ENCODE data around the gene AGMO. TPM values are rescaled to one million over a fixed set of nuclear protein-coding genes. Genes with fewer than 3 reads are reported as not detected.

The AGMO gene
- total RNA-seq, 3 donors from 2014 or later, result not detected

DNA sequence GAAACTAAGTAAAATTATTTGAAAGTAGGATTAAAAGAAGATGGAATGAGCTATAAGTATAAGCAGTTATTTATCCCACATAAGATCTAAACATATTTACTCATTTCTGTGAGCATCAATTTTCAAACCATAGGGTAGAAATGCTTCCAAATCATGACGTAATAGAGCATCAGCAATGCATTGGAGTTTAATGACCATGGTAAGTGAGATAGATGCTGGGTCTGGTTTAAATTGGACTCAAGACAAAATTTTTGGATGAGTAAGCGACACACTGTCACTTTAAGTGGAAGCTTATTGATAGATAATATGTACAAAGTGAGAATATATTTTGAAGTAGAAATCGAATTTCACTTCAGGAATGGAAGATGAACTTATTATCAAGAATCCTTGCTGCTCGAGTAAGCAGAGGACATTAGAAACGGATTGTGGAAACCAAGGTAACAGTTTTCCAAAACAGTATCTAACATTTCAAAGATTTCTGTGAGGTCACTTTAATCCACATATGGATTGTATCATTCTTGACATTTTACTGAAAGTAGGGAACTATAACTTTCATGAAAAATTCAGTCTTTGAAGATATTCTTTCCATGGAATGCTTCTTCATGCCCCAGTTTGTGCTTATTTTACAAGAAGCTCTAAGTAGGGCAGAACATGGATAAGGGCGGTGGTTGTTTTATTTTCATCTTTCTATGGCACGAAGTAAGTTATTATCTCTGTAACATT is 85.8 kb downstream of the AGMO start:
- no peaks in the 10 kb centered on the region for H3K36me3 Mint-ChIP-seq (ENCODE audit: insufficient read depth)
- ATAC-seq, result no peak
- H3K4me1 Mint-ChIP-seq (ENCODE audit: low read depth), result no peaks in the 10 kb centered on the region
- no peak for DNase-seq
- no peaks in the 10 kb centered on the region for H3K27me3 Mint-ChIP-seq (ENCODE audit: low read depth)
- H3K4me3 Mint-ChIP-seq, result no peak overlapping the region
- peaks cover 6% of the 10 kb centered on the region for H3K9me3 Mint-ChIP-seq

- no peaks in the 10 kb centered on the region for H3K36me3 Mint-ChIP-seq (ENCODE audit: insufficient read depth)
- H3K27me3 Mint-ChIP-seq (ENCODE audit: low read depth), result no peaks in the 10 kb centered on the region
- ATAC-seq (no peak), DNase-seq (no peak)
- peaks cover 3% of the 10 kb centered on the region for H3K9me3 Mint-ChIP-seq
- no peaks in the 10 kb centered on the region for H3K4me1 Mint-ChIP-seq (ENCODE audit: low read depth)
- no peak overlapping the region for H3K4me3 Mint-ChIP-seq
These were observed 90.2 kb downstream of the AGMO start for GRCh38 chr7:15471669-15471950.

DNA sequence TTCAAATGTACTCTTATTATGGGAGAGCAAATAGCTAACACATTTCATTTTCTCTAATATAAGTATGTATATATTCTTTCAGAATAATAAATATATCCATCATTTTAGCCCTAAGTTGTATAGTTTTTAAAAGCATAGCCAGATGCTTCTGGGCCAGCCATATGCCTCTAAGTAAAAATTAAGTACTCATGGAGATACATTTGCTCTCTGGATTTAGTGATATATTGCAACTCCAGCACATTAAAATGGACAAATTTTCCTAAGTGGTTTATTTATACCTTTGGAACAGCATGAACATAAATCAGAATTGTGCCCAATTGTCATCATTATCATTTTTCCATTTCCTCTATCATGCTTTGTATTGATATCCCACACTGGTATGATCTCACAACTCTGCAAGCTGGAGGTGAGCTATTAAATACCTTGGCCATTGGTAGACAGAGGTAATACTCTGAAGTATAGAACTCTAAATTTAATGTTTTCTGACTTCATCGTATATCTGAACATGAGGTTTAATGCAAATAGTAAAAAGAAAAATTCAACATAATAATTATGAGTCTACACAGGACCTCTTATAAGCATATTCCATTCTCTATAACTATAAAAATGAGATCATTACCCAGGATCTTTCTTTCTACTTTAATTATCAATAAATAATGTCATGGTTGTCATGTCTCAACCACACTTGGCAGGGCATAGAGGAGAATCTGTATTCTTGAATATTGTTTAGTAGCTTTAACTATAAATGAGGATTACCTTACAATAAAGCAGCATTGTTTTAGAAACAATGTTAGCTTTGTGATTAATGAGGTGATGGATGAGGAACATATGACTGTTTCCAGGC is 90.8 kb downstream of the AGMO start:
- H3K9me3 Mint-ChIP-seq, result peaks cover 3% of the 10 kb centered on the region
- ATAC-seq (no peak), DNase-seq (no peak)
- H3K4me3 Mint-ChIP-seq, result no peak overlapping the region
- H3K4me1 Mint-ChIP-seq (ENCODE audit: low read depth), result no peaks in the 10 kb centered on the region
- no peaks in the 10 kb centered on the region for H3K36me3 Mint-ChIP-seq (ENCODE audit: insufficient read depth)
- no peaks in the 10 kb centered on the region for H3K27me3 Mint-ChIP-seq (ENCODE audit: low read depth)

GRCh38 chr7:15464667-15465121 is 97.1 kb downstream of the AGMO start:
- Mint-ChIP-seq H3K9me3 (no peaks in the 10 kb centered on the region), H3K36me3 (ENCODE audit: insufficient read depth) (no peaks in the 10 kb centered on the region), H3K4me1 (ENCODE audit: low read depth) (no peaks in the 10 kb centered on the region), H3K4me3 (no peak overlapping the region), H3K27me3 (ENCODE audit: low read depth) (no peaks in the 10 kb centered on the region)
- DNase-seq (no peak), ATAC-seq (no peak)

GRCh38 chr7:15463801-15464666 is 97.8 kb downstream of the AGMO start:
- H3K9me3 Mint-ChIP-seq, result peaks cover 4% of the 10 kb centered on the region
- H3K4me3 Mint-ChIP-seq, result no peak overlapping the region
- no peak for ATAC-seq
- no peaks in the 10 kb centered on the region for H3K36me3 Mint-ChIP-seq (ENCODE audit: insufficient read depth)
- no peak for DNase-seq
- no peaks in the 10 kb centered on the region for H3K27me3 Mint-ChIP-seq (ENCODE audit: low read depth)
- no peaks in the 10 kb centered on the region for H3K4me1 Mint-ChIP-seq (ENCODE audit: low read depth)

DNA sequence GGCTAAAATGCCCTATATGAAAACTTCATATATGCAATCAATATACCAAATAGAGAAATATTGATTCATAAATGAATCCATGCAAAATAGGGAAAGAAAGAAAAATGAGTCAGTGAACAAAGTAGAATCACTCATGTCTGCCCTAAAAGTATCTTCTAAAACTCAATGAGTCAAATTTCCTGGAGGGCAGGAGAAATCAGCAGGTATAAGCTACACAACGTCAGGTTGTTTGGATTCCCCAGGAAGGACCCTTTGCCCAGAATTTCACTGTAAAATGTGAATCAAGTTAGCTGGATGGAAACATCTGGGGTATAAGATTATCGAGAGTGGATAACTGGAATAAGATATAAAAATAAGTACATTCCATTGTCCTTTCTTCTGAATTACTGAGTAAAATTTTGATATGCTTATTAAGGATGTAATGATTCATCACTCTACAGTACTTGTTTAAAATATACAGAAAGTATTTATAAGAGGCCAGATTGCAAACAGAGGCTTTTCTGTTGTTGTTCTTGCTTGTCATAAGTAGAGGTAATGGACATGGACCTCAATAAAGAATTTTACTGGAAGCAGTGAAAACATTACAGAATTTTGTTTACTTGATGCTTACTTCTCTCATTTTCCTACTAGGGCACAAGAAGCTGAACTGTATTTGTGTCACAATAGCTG is 99.0 kb downstream of the AGMO start:
- peaks cover 5% of the 10 kb centered on the region for H3K9me3 Mint-ChIP-seq
- no peak overlapping the region for H3K4me3 Mint-ChIP-seq
- no peaks in the 10 kb centered on the region for H3K36me3 Mint-ChIP-seq (ENCODE audit: insufficient read depth)
- DNase-seq (no peak), ATAC-seq (no peak)
- no peaks in the 10 kb centered on the region for H3K27me3 Mint-ChIP-seq (ENCODE audit: low read depth)
- H3K4me1 Mint-ChIP-seq (ENCODE audit: low read depth), result no peaks in the 10 kb centered on the region

DNA sequence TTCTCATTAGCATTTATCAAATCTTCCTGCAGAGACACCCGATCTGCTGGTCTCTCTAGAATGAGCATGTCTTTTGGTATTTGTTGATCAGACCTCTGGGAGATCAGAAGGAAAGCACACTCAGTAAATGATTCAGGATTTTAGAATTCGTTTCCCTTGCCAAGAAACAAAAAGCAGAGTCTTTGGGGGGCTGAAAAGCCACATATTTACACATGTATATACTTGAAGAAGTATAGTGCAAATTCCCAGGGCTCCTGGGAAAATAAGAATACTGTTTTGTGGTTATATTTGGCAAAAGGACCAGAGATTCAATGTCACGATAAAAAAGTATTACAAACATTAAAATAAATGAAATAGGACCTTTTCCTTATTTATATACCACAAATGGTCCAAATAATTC is 100.2 kb downstream of the AGMO start:
- Mint-ChIP-seq H3K4me1 (ENCODE audit: low read depth) (no peaks in the 10 kb centered on the region), H3K27me3 (ENCODE audit: low read depth) (no peaks in the 10 kb centered on the region), H3K36me3 (ENCODE audit: insufficient read depth) (no peaks in the 10 kb centered on the region), H3K4me3 (no peak overlapping the region), H3K9me3 (peaks cover 5% of the 10 kb centered on the region)
- no peak for DNase-seq
- ATAC-seq, result no peak

- no peaks in the 10 kb centered on the region for H3K4me1 Mint-ChIP-seq (ENCODE audit: low read depth)
- H3K9me3 Mint-ChIP-seq, result peaks cover 5% of the 10 kb centered on the region
- H3K36me3 Mint-ChIP-seq (ENCODE audit: insufficient read depth), result no peaks in the 10 kb centered on the region
- H3K4me3 Mint-ChIP-seq, result no peak overlapping the region
- DNase-seq (no peak), ATAC-seq (no peak)
- H3K27me3 Mint-ChIP-seq (ENCODE audit: low read depth), result no peaks in the 10 kb centered on the region
These were observed 102.7 kb downstream of the AGMO start for GRCh38 chr7:15459018-15459615.

DNA sequence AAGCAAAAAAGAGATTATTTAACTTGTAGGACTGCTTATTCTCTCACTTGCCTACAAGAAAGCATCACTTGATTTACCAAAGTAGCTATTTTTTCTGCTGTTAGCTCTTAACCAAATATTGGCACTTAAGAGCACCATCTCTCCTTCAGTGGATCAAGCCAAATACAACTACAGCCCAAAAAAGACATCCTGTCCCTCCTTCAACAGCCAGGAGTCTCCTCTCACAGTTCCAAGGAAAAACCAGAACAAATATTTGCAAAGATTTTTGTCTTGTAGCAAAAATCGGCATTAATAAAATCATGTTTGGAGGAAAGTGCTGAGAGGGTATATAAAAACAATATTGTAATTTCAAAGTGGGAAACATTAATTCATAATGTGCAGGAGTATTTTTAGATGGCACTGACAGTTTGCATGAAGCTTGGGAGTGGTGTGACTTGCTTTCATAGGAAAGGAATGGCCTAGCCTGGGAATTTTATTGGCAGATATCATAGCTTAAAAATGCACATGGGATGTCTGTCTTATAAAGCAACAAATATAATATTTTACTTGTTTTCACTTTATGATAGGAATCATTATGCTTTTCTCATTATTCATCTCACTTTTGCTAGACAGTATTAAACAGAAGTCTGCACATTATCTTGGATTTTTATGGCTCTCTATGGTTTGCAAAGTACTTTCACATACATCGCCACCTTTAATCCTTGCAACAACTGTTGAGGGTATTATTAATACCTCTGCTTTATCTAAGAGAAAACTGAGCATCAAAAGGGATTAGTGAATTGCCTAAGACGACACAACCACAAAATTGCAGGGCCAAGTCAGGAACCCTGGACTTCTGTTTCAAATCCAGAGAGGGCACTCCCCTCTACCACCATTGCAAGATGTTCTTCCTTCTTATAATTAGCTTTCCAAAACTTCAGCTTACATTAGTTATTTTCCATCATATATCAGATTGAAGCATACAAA is 103.5 kb downstream of the AGMO start:
- no peaks in the 10 kb centered on the region for H3K27me3 Mint-ChIP-seq (ENCODE audit: low read depth)
- ATAC-seq, result no peak
- H3K4me3 Mint-ChIP-seq, result no peak overlapping the region
- H3K4me1 Mint-ChIP-seq (ENCODE audit: low read depth), result no peaks in the 10 kb centered on the region
- no peaks in the 10 kb centered on the region for H3K36me3 Mint-ChIP-seq (ENCODE audit: insufficient read depth)
- no peak for DNase-seq
- H3K9me3 Mint-ChIP-seq, result peaks cover 7% of the 10 kb centered on the region

GRCh38 chr7:15452670-15453069 is 109.1 kb downstream of the AGMO start:
- Mint-ChIP-seq H3K4me1 (ENCODE audit: low read depth) (no peaks in the 10 kb centered on the region), H3K27me3 (ENCODE audit: low read depth) (no peaks in the 10 kb centered on the region), H3K4me3 (no peak overlapping the region), H3K9me3 (peaks cover 11% of the 10 kb centered on the region), H3K36me3 (ENCODE audit: insufficient read depth) (no peaks in the 10 kb centered on the region)
- DNase-seq, result no peak
- no peak for ATAC-seq

DNA sequence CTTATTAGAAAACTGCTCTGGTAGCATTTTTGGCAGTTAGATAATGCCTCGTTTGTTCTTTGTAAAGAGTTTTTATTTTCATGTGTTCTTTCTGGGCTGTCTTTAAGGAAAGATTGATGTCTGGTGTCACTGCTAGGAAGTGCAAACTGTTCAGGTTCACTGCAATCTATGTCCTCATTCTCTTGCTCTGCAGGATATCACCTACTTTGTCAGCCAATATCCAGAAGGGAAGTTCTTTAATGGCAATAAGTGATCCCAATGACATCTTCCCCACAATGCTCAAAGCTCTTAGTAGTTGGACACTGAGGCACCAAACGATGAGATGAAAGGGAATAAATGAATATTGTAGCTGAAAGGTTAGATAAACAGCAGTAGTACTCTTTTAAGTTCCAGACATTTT is 115.1 kb downstream of the AGMO start:
- H3K9me3 Mint-ChIP-seq, result peaks cover 15% of the 10 kb centered on the region
- no peak overlapping the region for H3K4me3 Mint-ChIP-seq
- DNase-seq (no peak), ATAC-seq (no peak)
- no peaks in the 10 kb centered on the region for H3K27me3 Mint-ChIP-seq (ENCODE audit: low read depth)
- H3K36me3 Mint-ChIP-seq (ENCODE audit: insufficient read depth), result no peaks in the 10 kb centered on the region
- no peaks in the 10 kb centered on the region for H3K4me1 Mint-ChIP-seq (ENCODE audit: low read depth)

- ATAC-seq (no peak), DNase-seq (no peak)
- peaks cover 15% of the 10 kb centered on the region for H3K9me3 Mint-ChIP-seq
- no peaks in the 10 kb centered on the region for H3K4me1 Mint-ChIP-seq (ENCODE audit: low read depth)
- H3K36me3 Mint-ChIP-seq (ENCODE audit: insufficient read depth), result no peaks in the 10 kb centered on the region
- H3K27me3 Mint-ChIP-seq (ENCODE audit: low read depth), result no peaks in the 10 kb centered on the region
- no peak overlapping the region for H3K4me3 Mint-ChIP-seq
These were observed 115.5 kb downstream of the AGMO start for GRCh38 chr7:15446280-15446679.

- Mint-ChIP-seq H3K9me3 (peaks cover 22% of the 10 kb centered on the region), H3K27me3 (ENCODE audit: low read depth) (no peaks in the 10 kb centered on the region), H3K4me3 (no peak overlapping the region), H3K4me1 (ENCODE audit: low read depth) (no peaks in the 10 kb centered on the region), H3K36me3 (ENCODE audit: insufficient read depth) (no peaks in the 10 kb centered on the region)
- DNase-seq (no peak), ATAC-seq (no peak)
These were observed 119.9 kb downstream of the AGMO start for GRCh38 chr7:15441915-15442314.
